Immature natural killer cell (primary cell): ENCODE data around the gene GREB1. TPM values are rescaled to one million over a fixed set of nuclear protein-coding genes. Genes with fewer than 3 reads are reported as not detected.

Experiments used
- DNase-seq, 3 donors: peaks; one replicate each; pipeline ENCODE4 v3.0.0; 2022; ENCODE audit warnings: mixed read lengths in 1 of 3
- H3K27ac Mint-ChIP-seq, 6 donors: one replicate each; pipeline ENCODE4 v1.8.0; 2020; ENCODE audit warnings: mixed read lengths in 6 of 6, mild to moderate bottlenecking in 5 of 6, inconsistent platforms in 4 of 6, moderate library complexity in 3 of 6
- H3K27me3 Mint-ChIP-seq, 3 donors: one replicate each; pipeline ENCODE4 v1.8.0; 2020 to 2021; ENCODE audit warnings: low read depth in 3 of 3, mild to moderate bottlenecking in 3 of 3, mixed read lengths in 3 of 3, moderate library complexity in 3 of 3, inconsistent platforms in 1 of 3
- H3K36me3 Mint-ChIP-seq, 3 donors: one replicate each; pipeline ENCODE4 v1.8.0; 2020; ENCODE audit warnings: mixed read lengths in 3 of 3, inconsistent platforms in 2 of 3, mild to moderate bottlenecking in 2 of 3
- H3K4me1 Mint-ChIP-seq, 2 donors: one replicate each; pipeline ENCODE4 v1.8.0; 2020; ENCODE audit warnings: inconsistent platforms in 2 of 2, mild to moderate bottlenecking in 2 of 2, mixed read lengths in 2 of 2, moderate library complexity in 1 of 2
- H3K4me3 Mint-ChIP-seq, 5 donors: one replicate each; pipeline ENCODE4 v1.8.0; 2020; ENCODE audit warnings: mild to moderate bottlenecking in 5 of 5, mixed read lengths in 5 of 5, inconsistent platforms in 3 of 5, moderate library complexity in 3 of 5
- H3K9me3 Mint-ChIP-seq, 6 donors: one replicate each; pipeline ENCODE4 v1.8.0; 2020; ENCODE audit warnings: mild to moderate bottlenecking in 6 of 6, mixed read lengths in 6 of 6, inconsistent platforms in 4 of 6, moderate library complexity in 3 of 6
- polyA plus RNA-seq, 3 donors: library from polyadenylated mRNA; unstranded; fragments of 300-500 nt; fragmentation: Illumina TruSeq; gene quantifications; one replicate each; pipeline ENCODE4 v1.2.3, GENCODE V29; 2021

GREB1 gene
- polyA plus RNA-seq, 3 donors from 2014 or later = 0.41 TPM; not detected in 2

DNA sequence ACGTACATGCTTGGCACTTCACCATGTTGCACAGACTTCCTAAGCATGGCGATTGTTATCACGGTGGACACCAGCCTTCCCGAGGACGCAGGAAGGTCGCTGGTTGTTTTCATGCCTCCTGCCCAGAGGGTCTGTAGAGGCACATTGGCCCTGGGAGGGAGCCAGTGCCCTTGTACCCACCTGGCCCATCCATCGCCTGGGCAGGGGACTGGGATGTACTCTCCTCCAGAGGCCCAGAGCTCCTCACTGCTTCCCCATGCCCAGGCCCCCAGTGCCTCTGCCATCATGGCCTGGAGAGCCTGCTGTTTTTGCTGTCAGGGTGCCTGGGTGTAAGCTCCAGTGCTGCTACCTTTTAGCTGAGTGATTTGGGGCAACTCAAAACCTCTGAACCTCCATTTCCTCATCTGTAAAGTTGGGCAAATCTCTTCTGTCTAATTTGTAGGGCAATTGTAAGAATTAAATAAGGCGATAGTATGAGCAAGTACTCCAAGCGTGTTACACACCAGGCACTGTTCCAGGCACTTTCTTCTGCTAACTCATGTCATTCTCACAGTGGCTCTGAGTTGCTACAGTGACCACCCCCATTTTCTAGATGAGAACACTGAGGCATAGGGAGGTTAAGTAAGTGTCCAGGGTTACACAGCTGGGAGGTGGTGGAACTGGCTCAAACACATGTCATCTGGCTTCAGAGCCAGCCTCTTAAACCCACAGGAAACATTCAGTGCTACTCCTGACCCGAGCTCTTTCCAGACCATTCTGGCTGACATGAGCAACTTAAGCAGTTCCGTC is 45.3 kb downstream of the GREB1 start:
- Mint-ChIP-seq H3K27me3 (peaks cover 0 to 3% (median 0%) of the 10 kb centered on the region in 3 donors), H3K27ac (no peak overlapping the region), H3K9me3 (no peaks in the 10 kb centered on the region), H3K4me1 (no peaks in the 10 kb centered on the region), H3K36me3 (no peaks in the 10 kb centered on the region), H3K4me3 (no peak overlapping the region)
- no peak for DNase-seq

DNA sequence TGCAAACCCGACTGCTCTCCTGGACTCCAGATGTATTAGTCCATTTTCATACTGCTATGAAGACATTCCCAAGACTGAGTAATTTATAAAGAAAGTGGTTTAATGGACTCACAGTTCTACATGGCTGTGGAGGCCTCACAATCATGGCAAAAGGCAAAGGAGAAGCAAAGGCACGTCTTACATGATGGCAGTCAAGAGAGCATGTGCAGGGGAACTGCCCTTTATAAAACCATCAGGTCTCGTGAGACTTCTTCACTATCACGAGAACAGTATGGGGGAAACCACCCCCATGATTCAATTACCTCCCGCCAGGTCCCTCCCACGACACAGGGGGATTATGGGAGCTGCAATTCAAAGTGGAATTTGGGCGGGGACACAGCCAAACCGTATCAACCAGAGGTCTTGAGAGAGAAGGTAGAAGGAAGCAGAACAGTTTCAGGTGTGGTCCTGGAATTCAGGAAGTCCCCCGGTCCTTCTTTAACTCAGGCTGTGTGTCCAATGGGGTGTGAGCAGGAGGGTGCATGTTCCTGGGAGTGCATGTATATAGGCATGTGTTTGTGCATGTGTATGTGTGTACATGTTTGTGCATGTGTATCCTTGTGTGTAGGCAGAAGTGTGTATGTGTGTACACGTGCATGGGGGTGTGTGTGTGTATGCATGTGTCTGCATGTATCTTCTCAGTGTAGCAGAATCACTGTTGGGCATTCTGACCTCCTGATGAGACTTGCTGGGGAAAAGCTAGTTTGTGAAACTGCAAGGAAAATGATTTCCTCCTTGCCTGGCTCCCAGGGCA is 46.2 kb downstream of the GREB1 start:
- Mint-ChIP-seq H3K9me3 (no peaks in the 10 kb centered on the region), H3K27ac (no peak overlapping the region), H3K36me3 (no peaks in the 10 kb centered on the region), H3K4me3 (no peak overlapping the region), H3K27me3 (peaks cover 0 to 3% (median 0%) of the 10 kb centered on the region in 3 donors), H3K4me1 (no peaks in the 10 kb centered on the region)
- DNase-seq = no peak

DNA sequence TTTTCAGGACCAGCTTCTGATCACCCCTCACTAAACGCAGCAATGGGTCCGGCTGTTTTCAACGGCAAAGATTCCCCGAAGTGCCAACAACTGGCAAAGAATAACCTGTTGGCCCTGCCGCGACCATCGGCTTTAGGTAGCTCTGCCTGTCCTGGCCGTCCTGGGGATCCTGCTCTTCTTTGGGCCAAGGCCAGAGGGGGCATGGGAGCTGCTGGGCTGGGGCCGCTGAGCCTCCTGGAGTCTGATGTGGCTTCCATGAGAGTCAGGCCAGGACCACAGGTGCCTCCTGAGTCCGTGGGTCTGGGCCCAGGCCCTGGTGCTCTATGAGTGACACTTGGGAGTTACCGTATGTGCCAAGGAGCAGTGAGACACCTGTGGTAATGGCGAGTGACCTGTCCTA is 46.9 kb downstream of the GREB1 start:
- Mint-ChIP-seq H3K36me3 (no peaks in the 10 kb centered on the region), H3K4me3 (no peak overlapping the region), H3K9me3 (no peaks in the 10 kb centered on the region), H3K4me1 (no peaks in the 10 kb centered on the region), H3K27ac (no peak overlapping the region), H3K27me3 (peaks cover 2 to 3% (median 3%) of the 10 kb centered on the region in 3 donors)
- DNase-seq = no peak

DNA sequence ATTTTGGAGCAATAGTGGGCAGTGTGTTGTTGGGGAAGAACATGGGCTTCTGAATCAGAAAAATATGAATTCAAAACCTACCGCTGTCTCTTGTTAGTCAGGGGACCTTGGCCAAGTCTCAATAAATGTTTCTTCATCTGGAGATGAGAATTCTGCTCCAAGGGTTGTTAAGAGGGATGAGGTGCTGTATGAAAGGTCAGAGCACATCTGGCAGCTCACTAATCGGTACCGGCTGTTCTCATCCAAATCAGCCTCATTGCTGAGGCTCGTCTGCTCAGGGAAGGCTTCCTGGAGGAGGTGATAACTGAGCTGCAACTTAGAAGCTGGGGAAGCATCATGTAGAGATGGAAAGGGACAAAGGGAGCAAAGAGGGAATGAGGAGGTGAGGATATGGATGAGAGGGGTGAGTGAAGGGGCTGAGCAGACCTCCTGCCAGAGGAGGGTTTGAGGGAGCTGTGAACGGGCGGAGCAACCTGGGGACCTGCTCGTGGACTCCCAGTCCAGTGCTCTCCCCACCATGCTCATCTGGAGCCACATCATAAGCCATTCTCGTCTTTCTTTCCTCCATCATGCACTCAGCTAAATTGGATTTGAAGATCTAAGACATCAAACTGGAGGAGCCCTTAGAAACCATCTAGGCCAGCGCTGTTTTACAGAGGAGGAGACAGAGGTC is 47.4 kb downstream of the GREB1 start:
- H3K27me3 Mint-ChIP-seq = peaks cover 2 to 3% (median 3%) of the 10 kb centered on the region in 3 donors
- H3K4me1 Mint-ChIP-seq = no peaks in the 10 kb centered on the region
- H3K4me3 Mint-ChIP-seq = no peak overlapping the region
- no peaks in the 10 kb centered on the region for H3K9me3 Mint-ChIP-seq
- no peaks in the 10 kb centered on the region for H3K36me3 Mint-ChIP-seq
- no peak for DNase-seq
- no peak overlapping the region for H3K27ac Mint-ChIP-seq

DNA sequence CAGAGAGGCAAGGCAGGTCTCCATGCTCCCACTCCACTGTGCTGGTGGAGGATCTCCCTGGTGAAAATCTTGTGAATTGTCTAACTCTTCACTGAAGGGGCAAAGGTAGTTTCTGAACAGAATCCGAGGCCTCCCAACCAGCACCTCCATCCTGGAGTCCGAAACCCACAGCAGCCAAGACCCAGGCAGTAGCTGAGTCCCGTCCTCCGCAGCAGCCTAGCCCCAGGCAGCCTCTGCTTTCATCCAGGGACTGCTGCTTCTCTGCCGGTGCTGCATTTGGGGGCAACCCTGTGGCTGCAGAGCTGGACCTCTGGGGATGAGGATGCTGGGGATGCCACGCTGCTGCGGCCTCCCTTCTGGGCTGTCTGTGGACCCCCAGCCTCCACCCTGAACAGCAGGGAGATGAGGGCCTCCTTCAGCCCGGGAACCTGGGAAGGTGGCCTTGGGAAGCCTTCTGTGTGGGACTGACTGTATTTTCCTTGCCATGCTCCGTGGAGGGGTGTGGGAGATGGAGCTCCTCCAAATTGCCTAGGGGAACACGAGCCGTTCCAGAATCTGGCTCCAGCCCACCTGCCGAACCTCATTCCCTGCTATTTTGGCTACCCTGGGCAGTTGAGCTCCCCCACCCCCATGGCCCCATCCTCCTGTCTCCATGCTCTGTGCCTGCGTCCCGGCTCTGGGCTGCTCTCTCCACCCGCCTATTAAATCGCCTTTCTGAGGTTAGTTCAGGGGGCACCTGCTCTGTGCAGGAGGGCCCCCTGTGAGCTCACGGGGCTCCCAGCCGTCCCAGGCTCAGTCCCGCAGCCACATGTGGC is 48.2 kb downstream of the GREB1 start:
- H3K4me3 Mint-ChIP-seq = no peak overlapping the region
- no peaks in the 10 kb centered on the region for H3K4me1 Mint-ChIP-seq
- H3K27me3 Mint-ChIP-seq = peaks cover 2 to 3% (median 3%) of the 10 kb centered on the region in 3 donors
- no peaks in the 10 kb centered on the region for H3K9me3 Mint-ChIP-seq
- no peak for DNase-seq
- no peaks in the 10 kb centered on the region for H3K36me3 Mint-ChIP-seq
- no peak overlapping the region for H3K27ac Mint-ChIP-seq

DNA sequence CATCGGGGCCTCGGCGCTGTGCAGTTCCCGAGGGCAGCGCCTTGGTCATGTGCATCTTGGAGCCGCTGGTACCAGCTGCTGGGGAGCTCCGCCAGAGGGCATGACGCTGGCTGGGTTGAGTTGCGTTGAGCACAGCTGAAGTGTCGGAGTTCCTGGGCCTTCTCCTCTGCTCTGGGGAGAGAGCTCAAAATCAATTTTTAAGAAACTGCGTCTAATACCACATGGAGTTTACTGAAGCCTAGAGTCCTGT is 48.7 kb downstream of the GREB1 start:
- H3K27ac Mint-ChIP-seq = no peak overlapping the region

DNA sequence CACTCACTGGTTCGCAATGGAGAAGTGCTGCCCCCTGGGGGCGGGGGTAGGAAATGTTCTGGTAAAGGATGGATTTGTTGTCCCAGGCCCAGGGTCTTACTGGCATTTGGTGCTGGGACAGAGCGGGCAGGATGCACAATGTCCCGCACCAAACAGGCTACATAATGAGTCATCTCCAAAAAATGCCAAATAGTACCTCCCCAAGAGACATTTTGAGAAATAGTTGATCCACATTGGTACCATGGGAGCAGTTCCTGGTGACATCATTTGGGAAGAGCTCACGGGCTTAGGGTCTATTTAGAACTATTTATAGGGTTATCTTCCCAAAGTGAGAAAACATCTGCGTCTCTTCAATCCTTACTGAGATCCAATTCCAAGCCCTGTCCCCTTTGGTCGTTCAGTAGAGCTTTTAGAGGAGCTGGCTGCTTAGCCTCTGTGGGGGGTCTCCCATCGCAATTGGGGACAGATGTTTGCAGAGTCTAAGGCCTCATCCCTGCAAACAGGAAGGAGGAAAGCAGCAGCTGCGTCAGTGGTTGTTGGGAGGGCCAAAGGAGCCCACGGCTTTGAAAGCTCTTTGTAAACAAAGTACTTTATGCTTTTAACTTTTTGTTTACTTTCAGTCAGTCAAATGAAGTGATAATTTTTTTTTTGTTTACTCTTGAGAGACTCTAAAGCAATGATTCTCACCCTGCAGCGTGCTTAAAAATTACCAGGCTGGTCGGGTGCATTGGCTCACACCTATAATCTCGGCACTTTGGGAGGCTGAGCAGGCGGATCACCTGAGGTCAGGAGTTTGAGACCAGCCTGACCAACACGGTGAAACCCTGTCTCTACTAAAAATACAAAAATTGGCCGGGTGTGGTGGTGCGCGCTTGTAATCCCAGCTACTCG is 49.3 kb downstream of the GREB1 start:
- H3K27me3 Mint-ChIP-seq = peaks cover 2 to 3% (median 3%) of the 10 kb centered on the region in 3 donors
- no peaks in the 10 kb centered on the region for H3K36me3 Mint-ChIP-seq
- H3K4me3 Mint-ChIP-seq = no peak overlapping the region
- DNase-seq = peak; percentile 19 to 35 (median 28)
- H3K9me3 Mint-ChIP-seq = no peaks in the 10 kb centered on the region
- no peak overlapping the region for H3K27ac Mint-ChIP-seq
- no peaks in the 10 kb centered on the region for H3K4me1 Mint-ChIP-seq

More for the DNA sequence above, 48.7 kb downstream of the GREB1 start:
- Mint-ChIP-seq H3K4me3 (no peak overlapping the region), H3K9me3 (no peaks in the 10 kb centered on the region), H3K27me3 (peaks cover 2 to 3% (median 3%) of the 10 kb centered on the region in 3 donors), H3K4me1 (no peaks in the 10 kb centered on the region), H3K36me3 (no peaks in the 10 kb centered on the region)
- DNase-seq = no peak

DNA sequence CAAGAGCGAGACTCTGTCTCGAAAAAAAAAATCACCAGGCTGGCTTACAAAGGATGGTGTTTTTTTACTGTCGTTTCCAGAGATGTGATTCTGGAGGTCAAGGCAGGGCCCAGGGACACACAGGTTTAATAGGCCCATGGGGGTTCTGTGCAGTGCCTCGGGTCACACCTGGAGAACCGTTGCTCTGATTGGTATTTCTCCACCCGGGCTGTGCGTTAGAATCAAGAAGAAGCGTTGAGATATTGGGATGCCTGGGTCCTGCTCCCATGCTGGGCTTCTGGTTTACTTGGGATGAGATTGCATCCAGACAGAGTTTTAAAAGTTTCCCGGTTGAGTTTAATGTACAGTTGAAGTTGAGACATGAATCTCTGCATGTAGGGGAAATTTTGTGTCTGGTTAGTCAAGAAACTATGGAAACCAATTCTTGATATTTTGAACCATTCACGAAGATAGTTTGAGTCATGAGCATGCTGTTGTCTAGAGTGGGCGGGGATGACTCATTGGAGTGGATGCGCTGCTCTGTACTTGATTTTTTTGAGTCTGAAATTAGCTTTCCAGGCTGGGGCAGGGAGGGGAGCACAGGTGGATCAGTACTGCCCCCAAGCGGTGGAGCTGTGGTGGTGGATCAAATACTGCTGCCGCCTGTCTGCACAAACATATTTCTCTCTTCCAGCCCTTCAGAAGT is 50.1 kb downstream of the GREB1 start:
- Mint-ChIP-seq H3K4me1 (no peaks in the 10 kb centered on the region), H3K27ac (no peak overlapping the region), H3K36me3 (no peaks in the 10 kb centered on the region), H3K4me3 (no peak overlapping the region), H3K9me3 (no peaks in the 10 kb centered on the region), H3K27me3 (peaks cover 3 to 4% (median 3%) of the 10 kb centered on the region in 3 donors)
- peak; percentile 7 to 28 (median 17) for DNase-seq

DNA sequence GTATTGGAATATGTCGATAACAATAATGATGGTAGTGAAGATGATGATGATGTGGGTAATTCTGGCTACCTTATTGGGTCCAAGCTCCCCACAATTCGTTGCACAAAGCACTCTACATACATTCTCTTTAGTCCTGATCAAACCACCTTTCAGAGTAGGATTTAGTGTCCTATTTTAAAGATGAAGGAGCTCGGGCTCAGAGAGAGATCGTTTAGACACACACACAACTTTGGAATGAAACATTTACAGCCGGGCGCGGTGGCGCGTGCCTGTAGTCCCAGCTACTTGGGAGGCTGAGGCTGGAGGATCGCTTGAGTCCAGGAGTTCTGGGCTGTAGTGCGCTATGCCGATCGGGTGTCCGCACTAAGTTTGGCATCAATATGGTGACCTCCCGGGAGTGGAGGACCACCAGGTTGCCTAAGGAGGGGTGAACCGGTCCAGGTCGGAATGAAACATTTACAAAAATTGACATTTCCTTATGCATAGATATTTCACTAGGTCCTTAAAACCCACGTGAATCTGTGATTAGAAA is 50.7 kb downstream of the GREB1 start:
- Mint-ChIP-seq H3K36me3 (no peaks in the 10 kb centered on the region), H3K9me3 (no peaks in the 10 kb centered on the region)

DNA sequence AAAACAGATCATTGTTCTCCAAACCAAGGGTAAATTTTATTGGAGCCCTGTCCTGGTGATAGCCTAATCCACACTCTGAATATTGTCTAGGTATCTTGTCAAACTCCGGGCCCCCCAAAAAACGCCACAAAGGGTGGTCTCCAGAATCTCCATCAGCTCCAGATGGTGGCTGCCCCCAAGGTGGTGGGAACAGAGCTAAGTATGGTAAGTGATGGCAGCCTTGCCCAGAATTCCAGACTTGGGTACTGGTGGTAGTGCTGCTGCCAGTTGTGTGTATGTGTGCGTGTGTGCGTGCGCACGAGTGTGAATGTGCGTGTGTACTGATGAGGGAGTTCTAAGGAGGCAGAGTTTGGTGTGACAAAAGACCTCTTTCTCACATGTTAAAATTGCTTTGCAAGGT is 51.2 kb downstream of the GREB1 start:
- Mint-ChIP-seq H3K4me1 (no peaks in the 10 kb centered on the region), H3K27me3 (peaks cover 3 to 4% (median 3%) of the 10 kb centered on the region in 3 donors), H3K36me3 (no peaks in the 10 kb centered on the region), H3K27ac (no peak overlapping the region), H3K4me3 (no peak overlapping the region), H3K9me3 (no peaks in the 10 kb centered on the region)
- DNase-seq = no peak

More for the DNA sequence above, 50.7 kb downstream of the GREB1 start:
- Mint-ChIP-seq H3K4me3 (no peak overlapping the region), H3K4me1 (no peaks in the 10 kb centered on the region), H3K27me3 (peaks cover 3 to 4% (median 3%) of the 10 kb centered on the region in 3 donors), H3K27ac (no peak overlapping the region)
- DNase-seq = no peak

DNA sequence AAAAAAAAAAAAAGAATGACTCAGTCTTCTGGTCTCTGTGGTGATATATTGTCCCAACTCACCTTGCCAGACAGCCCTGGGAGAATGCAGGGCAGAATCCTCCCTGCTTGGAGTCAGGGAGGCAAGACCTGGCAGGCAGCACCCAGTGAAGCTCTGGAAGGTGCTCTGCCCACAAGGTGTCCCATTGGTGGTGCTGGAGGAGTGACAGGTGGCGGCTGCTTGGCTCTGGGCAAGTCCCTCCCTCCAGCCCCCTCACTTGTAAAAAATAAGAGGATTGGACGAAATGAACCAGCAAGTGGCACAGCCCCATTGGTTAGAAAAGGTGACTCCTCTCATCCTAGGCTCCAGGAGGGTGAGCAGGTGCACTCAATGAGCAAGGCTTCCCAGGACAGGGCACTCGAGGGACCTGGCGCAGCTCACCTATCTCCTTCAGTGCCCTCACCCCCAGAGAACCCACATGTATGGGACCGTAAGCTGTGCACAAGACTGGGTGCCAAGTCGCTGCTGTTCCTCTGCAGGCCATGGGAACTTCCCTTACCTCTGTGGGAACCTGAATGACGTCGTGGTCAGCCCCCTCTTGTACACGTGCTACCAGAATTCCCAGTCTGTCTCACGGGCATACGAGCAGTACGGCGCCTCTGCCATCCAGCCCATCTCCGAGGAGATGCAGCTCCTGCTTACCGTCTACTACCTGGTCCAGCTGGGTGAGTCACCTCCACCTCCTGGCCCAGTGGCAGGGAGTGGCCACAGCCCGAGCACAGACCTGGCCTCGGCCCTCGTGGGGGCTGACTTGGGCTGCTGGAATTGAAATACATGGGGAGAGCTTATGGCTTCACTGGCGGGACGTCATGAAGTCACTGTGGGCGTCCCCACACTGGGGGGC is 54.6 kb downstream of the GREB1 start:
- H3K4me1 Mint-ChIP-seq = no peaks in the 10 kb centered on the region
- peaks cover 2 to 4% (median 3%) of the 10 kb centered on the region in 3 donors for H3K27me3 Mint-ChIP-seq
- H3K9me3 Mint-ChIP-seq = no peaks in the 10 kb centered on the region
- no peaks in the 10 kb centered on the region for H3K36me3 Mint-ChIP-seq
- no peak for DNase-seq
- no peak overlapping the region for H3K27ac Mint-ChIP-seq
- no peak overlapping the region for H3K4me3 Mint-ChIP-seq
